Tibial nerve (tissue), 4 donors: ENCODE data around the gene ERF. TPM values are rescaled to one million over a fixed set of nuclear protein-coding genes. Genes with fewer than 3 reads are reported as not detected.

ENCODE experiments used
- DNase-seq, 2 donors: peaks; one replicate each; pipeline ENCODE4 v3.0.0-alpha.2; 2019; ENCODE audit warnings: low spot score in 2 of 2
- H3K27ac ChIP-seq, 4 donors: fragments of 200-600 bp; sonication (generic) in 3 of 4; one replicate each; pipeline ENCODE4 v1.5.1; 2017 to 2019; ENCODE audit warnings: mild to moderate bottlenecking in 1 of 4
- H3K27me3 ChIP-seq, 2 donors: fragments of 200-600 bp; sonication (generic) in 1 of 2; one replicate each; pipeline versions ENCODE4 v1.5.1 to v1.6.0; 2017 to 2019
- H3K36me3 ChIP-seq, 3 donors: fragments of 200-600 bp; sonication (generic); one replicate each; pipeline ENCODE4 v1.5.1; 2018 to 2019
- H3K4me1 ChIP-seq, 4 donors: fragments of 200-600 bp; sonication (generic) in 3 of 4; one replicate each; pipeline ENCODE4 v1.5.1; 2017 to 2019
- H3K4me3 ChIP-seq, 4 donors: fragments of 200-600 bp; sonication (generic) in 3 of 4; one replicate each; pipeline ENCODE4 v1.5.1; 2017 to 2019; ENCODE audit warnings: mild to moderate bottlenecking in 1 of 4, moderate library complexity in 1 of 4
- H3K9me3 ChIP-seq, 4 donors: fragments of 200-600 bp; sonication (generic) in 3 of 4; one replicate each; pipeline ENCODE4 v1.5.1; 2017 to 2019
- CTCF ChIP-seq, 5 experiments: fragments of 200-600 bp in 3 of 5; fragments of 450-650 bp in 2 of 5; sonication (generic) in 3 of 5; IDR thresholded peaks; one replicate each; pipeline ENCODE4 v1.5.1; 2016 to 2019; ENCODE audit warnings: antibody characterized with exemption in 5 of 5, mild to moderate bottlenecking in 3 of 5, moderate library complexity in 2 of 5
- EP300 ChIP-seq, 2 donors: sonication (generic); formaldehyde crosslinking; IDR thresholded peaks; one replicate each; pipeline ENCODE4 v1.6.1; 2017; ENCODE audit warnings: antibody characterized with exemption in 2 of 2, mild to moderate bottlenecking in 1 of 2
- POLR2A ChIP-seq, 2 donors: fragments of 450-650 bp; IDR thresholded peaks; one replicate each; pipeline ENCODE4 v1.6.1; 2017; ENCODE audit warnings: antibody characterized with exemption in 2 of 2, mild to moderate bottlenecking in 2 of 2, moderate library complexity in 2 of 2
- WGBS, 2 donors: methylation state at CpG; one replicate each; pipeline ENCODE4 v1.1.5; 2018; 5-methylcytosine and 5-hydroxymethylcytosine counted together
- total RNA-seq, 4 donors: library from RNA; depleted of rRNA; stranded (reverse); fragments of >200 nt; gene quantifications; one replicate each; pipeline ENCODE4 v1.1.0, GENCODE V29; 2016

ERF gene
- total RNA-seq, 4 donors from 2014 or later, result 30.4 to 42.6 (median 35.1) TPM

- Histone ChIP-seq H3K27ac (peak overlapping the region in 3 of 4 donors; percentile 96 to 99 (median 97)), H3K4me1 (peaks cover 0 to 84% (median 52%) of the 10 kb centered on the region in 4 donors)
- 70 to 72% methylated on average over 4 of the region's 4 CpGs for WGBS, 2 donors
These were observed 21.9 kb upstream of the ERF start for GRCh38 chr19:42276821-42277220.

DNA sequence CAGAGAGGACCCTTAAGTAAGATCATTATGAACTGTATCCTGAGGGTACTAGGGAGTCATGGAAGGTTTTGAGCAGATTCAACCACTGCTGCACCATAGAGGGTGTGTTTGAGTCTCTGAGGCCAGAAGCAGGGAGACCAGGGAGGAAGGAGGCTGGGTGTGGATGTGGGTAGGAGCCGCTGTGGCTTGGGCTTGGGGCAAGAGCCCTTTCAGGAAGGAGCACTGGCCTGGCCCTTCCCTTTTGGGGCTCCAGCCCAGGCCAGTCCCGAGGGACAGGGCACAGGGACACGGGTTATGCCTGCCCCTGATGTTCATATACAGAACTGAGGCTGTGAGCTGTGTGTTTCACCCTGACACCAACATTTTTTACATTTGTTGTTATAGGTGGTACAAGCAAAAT is 21.4 kb upstream of the ERF start:
- no peak for DNase-seq
- Histone ChIP-seq H3K9me3 (no peaks in the 10 kb centered on the region), H3K27me3 (no peaks in the 10 kb centered on the region), H3K4me1 (peaks cover 0 to 84% (median 51%) of the 10 kb centered on the region in 4 donors), H3K27ac (peak overlapping the region in 3 of 4 donors; percentile 33 to 99 (median 96)), H3K36me3 (peaks cover 0 to 47% (median 19%) of the 10 kb centered on the region in 3 donors), H3K4me3 (no peak overlapping the region)
- WGBS, 2 donors, result 45 to 77% methylated on average over 3 of the region's 3 CpGs
- TF ChIP-seq POLR2A (IDR thresholded peaks at IDR 0.05) (no peak), CTCF (IDR thresholded peaks at IDR 0.05) (no peak), EP300 (IDR thresholded peaks at IDR 0.05) (no peak)

More at GRCh38 chr19:42276821-42277220, 21.9 kb upstream of the ERF start:
- TF ChIP-seq EP300 (IDR thresholded peaks at IDR 0.05) (no peak), CTCF (IDR thresholded peaks at IDR 0.05) (no peak), POLR2A (IDR thresholded peaks at IDR 0.05) (no peak)
- Histone ChIP-seq H3K27me3 (no peaks in the 10 kb centered on the region), H3K36me3 (peaks cover 0 to 43% (median 19%) of the 10 kb centered on the region in 3 donors), H3K4me3 (no peak overlapping the region), H3K9me3 (no peaks in the 10 kb centered on the region)
- no peak for DNase-seq

GRCh38 chr19:42275517-42275916 is 20.6 kb upstream of the ERF start:
- DNase-seq, result no peak
- Histone ChIP-seq H3K36me3 (peaks cover 0 to 47% (median 19%) of the 10 kb centered on the region in 3 donors), H3K27me3 (no peaks in the 10 kb centered on the region), H3K27ac (peak overlapping the region in 3 of 4 donors; percentile 33 to 99 (median 96)), H3K4me1 (peaks cover 0 to 84% (median 53%) of the 10 kb centered on the region in 4 donors), H3K4me3 (no peak overlapping the region), H3K9me3 (no peaks in the 10 kb centered on the region)
- no peak for TF ChIP-seq EP300 (IDR thresholded peaks at IDR 0.05)
- no peak for TF ChIP-seq POLR2A (IDR thresholded peaks at IDR 0.05)
- TF ChIP-seq CTCF (IDR thresholded peaks at IDR 0.05), result no peak
- 79 to 81% methylated on average over 3 of the region's 3 CpGs for WGBS, 2 donors

GRCh38 chr19:42275103-42275502 is 20.2 kb upstream of the ERF start:
- WGBS, 2 donors, result 71 to 76% methylated on average over 7 of the region's 7 CpGs
- Histone ChIP-seq H3K36me3 (peaks cover 0 to 47% (median 19%) of the 10 kb centered on the region in 3 donors), H3K9me3 (no peaks in the 10 kb centered on the region), H3K4me1 (peaks cover 0 to 88% (median 58%) of the 10 kb centered on the region in 4 donors), H3K27ac (peak overlapping the region in 2 of 4 donors; percentile 54 to 96), H3K27me3 (no peaks in the 10 kb centered on the region), H3K4me3 (no peak overlapping the region)
- no peak for DNase-seq
- TF ChIP-seq POLR2A (IDR thresholded peaks at IDR 0.05) (no peak), EP300 (IDR thresholded peaks at IDR 0.05) (no peak), CTCF (IDR thresholded peaks at IDR 0.05) (no peak)

GRCh38 chr19:42274065-42274682 is 19.2 kb upstream of the ERF start:
- no peaks in the 10 kb centered on the region for H3K27me3 ChIP-seq
- no peak for TF ChIP-seq CTCF (IDR thresholded peaks at IDR 0.05)
- no peak for TF ChIP-seq POLR2A (IDR thresholded peaks at IDR 0.05)
- TF ChIP-seq EP300 (IDR thresholded peaks at IDR 0.05), result no peak
- H3K27ac ChIP-seq, result peak overlapping the region in 2 of 4 donors; percentile 39 to 96
- H3K4me1 ChIP-seq, result peaks cover 0 to 88% (median 56%) of the 10 kb centered on the region in 4 donors
- 89 to 90% methylated on average over 20 to 22 of the region's 22 CpGs for WGBS, 2 donors
- no peaks in the 10 kb centered on the region for H3K9me3 ChIP-seq
- no peak overlapping the region for H3K4me3 ChIP-seq
- H3K36me3 ChIP-seq, result peaks cover 0 to 47% (median 19%) of the 10 kb centered on the region in 3 donors
- no peak for DNase-seq
